ENCODE measurements around the gene CHIT1.

- TF ChIP-seq MAX (IDR thresholded peaks at IDR 0.05) (no peak), CEBPB (IDR thresholded peaks at IDR 0.05; ENCODE audit: low read depth) (no peak), JUND (IDR thresholded peaks at IDR 0.05) (no peak), CTCF (IDR thresholded peaks at IDR 0.05 in 2 of 3, conservative IDR thresholded peaks at IDR 0.05 in 1 of 3; ENCODE audit: borderline replicate concordance in 1 of 3, insufficient read depth in 1 of 3, low read depth in 2 of 3, low read length in 2 of 3) (no peak), ZNF274 (IDR thresholded peaks at IDR 0.05; ENCODE audit: low read depth, low read length) (no peak), POLR2A (IDR thresholded peaks at IDR 0.05; ENCODE audit: borderline replicate concordance, extremely low read depth, insufficient read depth, insufficient read length) (no peak), SIN3A (IDR thresholded peaks at IDR 0.05; ENCODE audit: low read depth) (no peak), POLR2AphosphoS5 (IDR thresholded peaks at IDR 0.05; ENCODE audit: low read depth, low read length) (no peak), ZFX (IDR thresholded peaks at IDR 0.05) (no peak), YY1 (IDR thresholded peaks at IDR 0.05; ENCODE audit: extremely low read depth, insufficient replicate concordance, low read depth, low read length) (no peak)
Measured at GRCh38 chr1:203225071-203225470, 4.4 kb downstream of the CHIT1 start.

Data from HCT116 (cell line).